ENCODE results near the gene KXD1.
"Not testable (repeated sequence)": the region's sequence is repeated elsewhere in the genome, so short reads cannot be mapped to it uniquely, and the experiment has no call there.

KXD1 gene

GRCh38 chr19:18536475-18536874, 21.2 kb upstream of the KXD1 start:
- DNase-seq (ENCODE audit: low read depth in 2 of 2) = no peak

- DNase-seq (ENCODE audit: low read depth in 2 of 2) = no peak
Measured at GRCh38 chr19:18537431-18537830, 20.2 kb upstream of the KXD1 start.

- no peak for DNase-seq (ENCODE audit: low read depth in 2 of 2)
Measured at GRCh38 chr19:18538115-18538514, 19.6 kb upstream of the KXD1 start.

GRCh38 chr19:18539372-18539771, 18.3 kb upstream of the KXD1 start:
- DNase-seq (ENCODE audit: low read depth in 2 of 2) = no peak

- DNase-seq (ENCODE audit: low read depth in 2 of 2) = not testable (repeated sequence)
Measured at GRCh38 chr19:18540200-18540599, 17.5 kb upstream of the KXD1 start.

- DNase-seq (ENCODE audit: low read depth in 2 of 2) = no peak
Measured at GRCh38 chr19:18541258-18541991, 16.2 kb upstream of the KXD1 start.

- DNase-seq (ENCODE audit: low read depth in 2 of 2) = no peak
Measured at GRCh38 chr19:18541992-18542940, 15.4 kb upstream of the KXD1 start.

- DNase-seq (ENCODE audit: low read depth in 2 of 2) = peak; percentile 82 to 95
Measured at GRCh38 chr19:18542941-18543813, 14.5 kb upstream of the KXD1 start, which contains the start of gene FKBP8. FKBP8 (minus strand) TSS chr19:18543573; CDS start chr19:18541970, 1,603 bp downstream.

GRCh38 chr19:18543814-18544475, 13.7 kb upstream of the KXD1 start:
- DNase-seq (ENCODE audit: low read depth in 2 of 2) = peak; percentile 48 to 67

GRCh38 chr19:18551631-18552030, 6.0 kb upstream of the KXD1 start:
- no peak for DNase-seq (ENCODE audit: low read depth in 2 of 2)

- no peak for DNase-seq (ENCODE audit: low read depth in 2 of 2)
Measured at GRCh38 chr19:18558202-18558555, 509 bp downstream of the KXD1 start.

GRCh38 chr19:18558604-18559003, 934 bp downstream of the KXD1 start:
- no peak for DNase-seq (ENCODE audit: low read depth in 2 of 2)

GRCh38 chr19:18559685-18560084, 2.0 kb downstream of the KXD1 start:
- no peak for DNase-seq (ENCODE audit: low read depth in 2 of 2)

- DNase-seq (ENCODE audit: low read depth in 2 of 2) = no peak
Measured at GRCh38 chr19:18562086-18562485, 4.4 kb downstream of the KXD1 start.

- no peak for DNase-seq (ENCODE audit: low read depth in 2 of 2)
Measured at GRCh38 chr19:18566953-18567352, 9.3 kb downstream of the KXD1 start.

GRCh38 chr19:18568367-18568766, 10.7 kb downstream of the KXD1 start:
- DNase-seq (ENCODE audit: low read depth in 2 of 2) = no peak

- peak; percentile 98 for DNase-seq (ENCODE audit: low read depth in 2 of 2)
Measured at GRCh38 chr19:18571564-18572344, 14.1 kb downstream of the KXD1 start, which contains the start of gene UBA52. UBA52 (plus strand) TSS chr19:18571857; CDS start chr19:18573301, 1,444 bp downstream.

GRCh38 chr19:18574691-18575291, 17.1 kb downstream of the KXD1 start:
- DNase-seq (ENCODE audit: low read depth in 2 of 2) = no peak

- DNase-seq (ENCODE audit: low read depth in 2 of 2) = no peak
Measured at GRCh38 chr19:18576383-18576782, 18.7 kb downstream of the KXD1 start.

- no peak for DNase-seq (ENCODE audit: low read depth in 2 of 2)
Measured at GRCh38 chr19:18577365-18577914, 19.8 kb downstream of the KXD1 start.

Measured in stimulated activated CD4-positive, alpha-beta T cell treated with anti-CD3 and anti-CD28 coated beads, Interleukin-12 subunit alpha, Interleukin-12 subunit beta, amount 100 ng/mL, for 24 hours (primary cell).